H1 (cell line): ENCODE data around the gene SYNPO2L. TPM values are rescaled to one million over a fixed set of nuclear protein-coding genes. Genes with fewer than 3 reads are reported as not detected.

ENCODE experiments used
- CTCF ChIA-PET: fragments of 300-600 bp; sonication (Branson Sonifier 250); formaldehyde crosslinking; loops from one replicate; lab custom pipeline; 2021; ENCODE audit not compliant: partially characterized antibody; lab: Charles Lee
- POLR2A ChIA-PET: fragments of 300-600 bp; sonication (Branson Sonifier 250); formaldehyde crosslinking; loops from one replicate; lab custom pipeline; 2021; ENCODE audit warnings: inconsistent platforms; ENCODE audit not compliant: partially characterized antibody; lab: Charles Lee
- DNase-seq, 2 experiments: peaks; one replicate each; pipeline versions ENCODE4 v3.0.0 to v3.0.0-alpha.2; 2010 to 2022; ENCODE audit warnings: low spot score in 2 of 2, low read depth in 1 of 2, mixed read lengths in 1 of 2
- FAIRE-seq: peaks from 2 replicates; lab custom pipeline; 2011; peaks lifted over from hg19 to GRCh38; lab: Jason Lieb, UNC
- H2AFZ ChIP-seq: 2 replicates; pipeline ENCODE4 v1.8.1; 2012; ENCODE audit warnings: low read length, inconsistent platforms
- H2AK5ac ChIP-seq: 2 replicates; pipeline ENCODE4 v1.6.1; 2013; ENCODE audit warnings: low read depth, low read length
- H2BK120ac ChIP-seq: replicated peaks from 2 replicates; pipeline ENCODE3; 2013; ENCODE audit warnings: low read depth, low read length, inconsistent platforms
- H2BK12ac ChIP-seq: 2 replicates; pipeline ENCODE4 v1.6.1; 2013; ENCODE audit warnings: low read depth, low read length
- H2BK15ac ChIP-seq: 2 replicates; pipeline ENCODE4 v1.6.1; 2013; ENCODE audit warnings: low read length
- H2BK20ac ChIP-seq: 2 replicates; pipeline ENCODE4 v1.6.1; 2013; ENCODE audit warnings: low read length
- H2BK5ac ChIP-seq: 2 replicates; pipeline ENCODE4 v1.6.1; 2013; ENCODE audit warnings: low read depth, low read length
- H3K14ac ChIP-seq: 2 replicates; pipeline ENCODE4 v1.6.1; 2013; ENCODE audit warnings: inconsistent platforms; ENCODE audit not compliant: insufficient read length
- H3K18ac ChIP-seq: 2 replicates; pipeline ENCODE4 v1.6.1; 2013; ENCODE audit warnings: low read length; ENCODE audit errors: extremely low read depth
- H3K23ac ChIP-seq: 2 replicates; pipeline ENCODE4 v1.6.1; 2013; ENCODE audit warnings: inconsistent platforms; ENCODE audit not compliant: insufficient read length
- H3K23me2 ChIP-seq: 2 replicates; pipeline ENCODE4 v1.6.1; 2013; ENCODE audit warnings: low read depth, low read length
- H3K27ac ChIP-seq: 2 replicates; pipeline ENCODE4 v1.6.1; 2011; ENCODE audit warnings: low read depth, low read length, inconsistent platforms
- H3K27me3 ChIP-seq, 4 experiments: replicated peaks in 1 of 4; 1 replicate in 1 of 4; 2 replicates in 3 of 4; pipeline versions ENCODE4 v1.6.1 to v1.8.1; 2011 to 2013; ENCODE audit warnings: low read length in 3 of 4, mild to moderate bottlenecking in 3 of 4, inconsistent platforms in 2 of 4, mixed read lengths in 2 of 4, moderate library complexity in 1 of 4; ENCODE audit not compliant: control insufficient read depth in 3 of 4, insufficient read depth in 3 of 4; ENCODE audit errors: extremely low read depth in 1 of 4
- H3K36me3 ChIP-seq, 4 experiments: 2 replicates each; pipeline versions ENCODE4 v1.6.1 to v1.8.1; 2011 to 2013; ENCODE audit warnings: mild to moderate bottlenecking in 4 of 4, low read length in 3 of 4, moderate library complexity in 2 of 4, control low read depth in 1 of 4, inconsistent platforms in 1 of 4; ENCODE audit not compliant: insufficient read depth in 4 of 4, control insufficient read depth in 2 of 4
- H3K4ac ChIP-seq: replicated peaks from 2 replicates; pipeline ENCODE3; 2013; ENCODE audit warnings: low read length, low read depth, mixed read lengths, inconsistent platforms; ENCODE audit not compliant: insufficient read length
- H3K4me1 ChIP-seq, 4 experiments: replicated peaks in 1 of 4; 1 replicate in 1 of 4; 2 replicates in 3 of 4; pipeline versions ENCODE4 v1.6.1 to v1.8.1; 2011 to 2013; ENCODE audit warnings: low read length in 3 of 4, inconsistent platforms in 2 of 4, mixed read lengths in 1 of 4; ENCODE audit not compliant: insufficient read depth in 4 of 4, control insufficient read depth in 3 of 4
- H3K4me2 ChIP-seq, 2 experiments: 2 replicates each; pipeline versions ENCODE4 v1.6.1 to v1.8.1; 2011 to 2013; ENCODE audit warnings: low read depth in 2 of 2, low read length in 2 of 2, control low read depth in 1 of 2, inconsistent platforms in 1 of 2, mild to moderate bottlenecking in 1 of 2; ENCODE audit not compliant: insufficient read depth in 1 of 2
- H3K4me3 ChIP-seq, 4 experiments: fragments of 200-600, 300-600 bp in 1 of 4; sonication (generic), shearing (Covaris generic), sonication (Bioruptor Twin) in 1 of 4; 2 replicates each; pipeline versions ENCODE4 v1.5.1 to v1.8.1; 2011 to 2016; ENCODE audit warnings: low read length in 4 of 4, low read depth in 3 of 4, control low read depth in 2 of 4, inconsistent platforms in 2 of 4, mild to moderate bottlenecking in 2 of 4, mixed read lengths in 1 of 4, moderate library complexity in 1 of 4; ENCODE audit not compliant: insufficient read depth in 2 of 4; ENCODE audit errors: extremely low read depth in 1 of 4
- H3K56ac ChIP-seq: replicated peaks from 2 replicates; pipeline ENCODE3; 2013; ENCODE audit warnings: low read depth, mild to moderate bottlenecking, mixed read lengths, low read length, inconsistent platforms; ENCODE audit not compliant: insufficient read length
- H3K79me1 ChIP-seq: 2 replicates; pipeline ENCODE4 v1.6.1; 2013; ENCODE audit warnings: low read depth, low read length, control low read depth
- H3K79me2 ChIP-seq, 2 experiments: 2 replicates each; pipeline versions ENCODE4 v1.6.1 to v1.8.1; 2012 to 2013; ENCODE audit warnings: low read length in 2 of 2, mild to moderate bottlenecking in 2 of 2, inconsistent platforms in 1 of 2; ENCODE audit not compliant: insufficient read depth in 2 of 2, control insufficient read depth in 1 of 2
- H3K9ac ChIP-seq, 4 experiments: replicated peaks in 1 of 4; 1 replicate in 1 of 4; 2 replicates in 3 of 4; pipeline versions ENCODE4 v1.6.1 to v1.8.1; 2011 to 2013; ENCODE audit warnings: low read depth in 3 of 4, low read length in 3 of 4, control low read depth in 2 of 4, mild to moderate bottlenecking in 2 of 4, moderate library complexity in 2 of 4, inconsistent platforms in 1 of 4; ENCODE audit errors: extremely low read depth in 1 of 4
- H3K9me3 ChIP-seq, 2 experiments: 2 replicates each; pipeline versions ENCODE4 v1.6.1 to v1.8.1; 2012 to 2013; ENCODE audit warnings: mild to moderate bottlenecking in 2 of 2, moderate library complexity in 2 of 2, control low read depth in 1 of 2, inconsistent platforms in 1 of 2, low read depth in 1 of 2, low read length in 1 of 2, mixed read lengths in 1 of 2; ENCODE audit not compliant: insufficient read depth in 2 of 2
- H4K20me1 ChIP-seq, 2 experiments: replicated peaks in 1 of 2; 2 replicates each; pipeline versions ENCODE3 to v1.8.1; 2011 to 2013; ENCODE audit warnings: inconsistent platforms in 2 of 2, low read length in 2 of 2, mild to moderate bottlenecking in 1 of 2; ENCODE audit not compliant: insufficient read depth in 2 of 2, control insufficient read depth in 1 of 2
- H4K5ac ChIP-seq: 2 replicates; pipeline ENCODE4 v1.6.1; 2013; ENCODE audit warnings: low read length, low read depth, mixed read lengths, inconsistent platforms; ENCODE audit not compliant: insufficient read length
- H4K8ac ChIP-seq: 2 replicates; pipeline ENCODE4 v1.8.0; 2013; ENCODE audit warnings: mild to moderate bottlenecking, moderate library complexity, low read length, inconsistent platforms; ENCODE audit not compliant: insufficient read depth; ENCODE audit errors: extremely low read depth
- H4K91ac ChIP-seq: replicated peaks from 2 replicates; pipeline ENCODE3; 2013; ENCODE audit warnings: low read length, mixed read lengths, inconsistent platforms; ENCODE audit not compliant: insufficient read length
- ASH2L ChIP-seq: fragments of 200-600, 300-600 bp; sonication (generic); IDR thresholded peaks from one replicate; pipeline ENCODE4 v1.7.1; 2017; ENCODE audit warnings: low read length
- CBX5 ChIP-seq: fragments of 300-800, 300-1000 bp; sonication (generic); IDR thresholded peaks from 2 replicates; pipeline ENCODE4 v1.7.1; 2016; ENCODE audit warnings: antibody characterized with exemption, low read length, low read depth
- EP300 ChIP-seq, 2 experiments: IDR thresholded peaks; 1 replicate in 1 of 2; 2 replicates in 1 of 2; pipeline ENCODE4 v1.6.1; 2011 to 2012; ENCODE audit warnings: low read depth in 2 of 2, low read length in 2 of 2, mild to moderate bottlenecking in 2 of 2, borderline replicate concordance in 1 of 2, inconsistent platforms in 1 of 2, moderate library complexity in 1 of 2
- EZH2 ChIP-seq: fragments of 200-600 bp; sonication (generic); IDR thresholded peaks from 2 replicates; pipeline ENCODE4 v1.7.1; 2012; ENCODE audit warnings: low read depth, mild to moderate bottlenecking, moderate library complexity, low read length, inconsistent platforms; ENCODE audit not compliant: severe bottlenecking
- GABPA ChIP-seq: IDR thresholded peaks from 2 replicates; pipeline ENCODE4 v1.6.1; 2011; ENCODE audit warnings: mild to moderate bottlenecking, low read length, moderate library complexity, borderline replicate concordance; ENCODE audit not compliant: insufficient read depth
- HDAC6 ChIP-seq: IDR thresholded peaks from one replicate; pipeline ENCODE4 v1.7.1; 2012; ENCODE audit warnings: low read depth, mild to moderate bottlenecking, inconsistent platforms, low read length, moderate library complexity
- KDM4A ChIP-seq: IDR thresholded peaks from one replicate; pipeline ENCODE4 v1.7.1; 2012; ENCODE audit warnings: low read depth, mild to moderate bottlenecking, moderate library complexity, low read length, inconsistent platforms; ENCODE audit not compliant: severe bottlenecking
- PHF8 ChIP-seq: fragments of 200-600 bp; sonication (generic); conservative IDR thresholded peaks from 2 replicates; pipeline ENCODE4 v1.7.1; 2012; ENCODE audit warnings: low read depth, mild to moderate bottlenecking, inconsistent platforms, low read length, moderate library complexity
- SIRT6 ChIP-seq: IDR thresholded peaks from one replicate; pipeline ENCODE4 v1.7.1; 2012; ENCODE audit warnings: low read length, inconsistent platforms
- SP4 ChIP-seq: IDR thresholded peaks from 2 replicates; pipeline ENCODE4 v1.6.1; 2012; ENCODE audit warnings: low read length, inconsistent platforms
- SRF ChIP-seq: IDR thresholded peaks from 2 replicates; pipeline ENCODE4 v1.6.1; 2011; ENCODE audit warnings: mild to moderate bottlenecking, low read depth, low read length, moderate library complexity
- TAF7 ChIP-seq: optimal IDR thresholded peaks from 2 replicates; pipeline ENCODE3; 2011; ENCODE audit warnings: low read depth, mild to moderate bottlenecking, inconsistent platforms, low read length, moderate library complexity, borderline replicate concordance
- WGBS, 2 experiments: shearing (Covaris generic) in 1 of 2; methylation state at CpG; one replicate each; pipeline versions ENCODE4 v1.1.6 to v1.1.7; 2013 to 2015; ENCODE audit warnings: low lambda C conversion rate in 2 of 2, mixed read lengths in 2 of 2, inconsistent platforms in 1 of 2, low coverage in 1 of 2, missing lambda C conversion rate in 1 of 2; ENCODE audit not compliant: insufficient replicate concordance in 2 of 2, insufficient coverage in 1 of 2, insufficient read length in 1 of 2; ENCODE audit errors: extremely low coverage in 1 of 2, missing lambda C conversion rate in 1 of 2; 5-methylcytosine and 5-hydroxymethylcytosine counted together
- polyA plus RNA-seq, 7 experiments: library from polyadenylated mRNA; depleted of rRNA in 3 of 7; stranded (reverse) in 5 of 7; unstranded in 2 of 7; fragments of >200 nt in 5 of 7; fragments of 200-250 nt in 2 of 7; gene quantifications; 1 replicate in 5 of 7; 2 replicates in 1 of 7; 4 replicates in 1 of 7; pipeline versions ENCODE4 v1.2.1 to v1.2.3, GENCODE V29; 2011 to 2013; ENCODE audit warnings: missing spikeins in 2 of 7, mixed read lengths in 2 of 7
- total RNA-seq: library from RNA; stranded (reverse); fragmentation: NEBNext Ultra II Directional; extraction: Animal tissue kit (Norgen Biotek cat#: 25700); gene quantifications from 2 replicates; pipeline ENCODE4 v1.2.1, GENCODE V29; 2021
- TF ChIP-seq, protein P1 (sequence below): IDR thresholded peaks from 2 replicates; pipeline ENCODE4 v1.6.1; 2012; ENCODE audit warnings: inconsistent platforms

The SYNPO2L gene
- total and polyA plus RNA-seq, 2 of the 8 experiments (the other 6 are each of a cell fraction or from before 2014, with no cell fraction given): 0.05 to 0.19 TPM

DNA sequence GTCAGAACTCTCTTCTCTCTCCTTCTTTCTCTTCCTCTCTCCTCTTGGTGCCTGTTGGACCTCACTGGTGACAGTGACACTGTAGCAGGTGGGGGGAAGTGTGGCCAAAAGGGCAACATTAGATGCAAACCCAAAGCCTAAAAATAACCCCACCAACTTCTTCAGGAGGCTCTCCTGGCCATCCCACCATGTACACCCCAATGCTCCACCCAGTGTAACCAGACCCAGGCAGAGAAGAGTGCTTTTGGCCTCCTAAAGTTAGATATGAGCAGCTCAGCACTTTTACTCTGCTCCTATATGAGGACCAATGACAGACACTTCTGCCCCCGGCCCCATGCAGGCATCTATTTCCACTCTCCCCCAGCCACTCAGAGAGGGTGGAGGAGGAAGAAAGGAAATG lies 20.0 kb downstream of the SYNPO2L start:
- H3K4ac ChIP-seq: no peak overlapping the region
- H2AFZ ChIP-seq: no peak overlapping the region
- no peaks in the 10 kb centered on the region for H3K79me1 ChIP-seq
- no peak overlapping the region for H3K4me3 ChIP-seq
- H4K5ac ChIP-seq: no peak overlapping the region
- H3K4me2 ChIP-seq: no peak overlapping the region
- DNase-seq (no peak), FAIRE-seq (no peak)
- H3K36me3 ChIP-seq: no peaks in the 10 kb centered on the region
- CTCF ChIA-PET: interaction anchor here (3.6 kb wide), 1 partner anchor 8 kb away, joined by 24 read pairs; no protein-coding TSS in a partner anchor
- no peak overlapping the region for H2BK15ac ChIP-seq
- 83% methylated on average over 1 of the region's 1 CpG; no CpG with 5 or more reads in 1 of the 2 experiments for WGBS, 2 experiments
- no peaks in the 10 kb centered on the region for H3K27me3 ChIP-seq
- peaks cover 0 to 3% (median 0%) of the 10 kb centered on the region in 4 experiments; a peak in 3 of 7 replicates for H3K4me1 ChIP-seq
- no peak overlapping the region; the same call in 1 of the 2 replicates for H3K27ac ChIP-seq
- no peak overlapping the region for H2BK20ac ChIP-seq
- no peak overlapping the region for H2AK5ac ChIP-seq
- H3K18ac ChIP-seq: no peak overlapping the region
- POLR2A ChIA-PET: interaction anchor here (0.6 kb wide), 1 partner anchor 13 kb away, joined by 3 read pairs; no protein-coding TSS in a partner anchor
- H3K79me2 ChIP-seq: no peaks in the 10 kb centered on the region
- H3K23ac ChIP-seq: no peak overlapping the region
- no peaks in the 10 kb centered on the region for H3K9me3 ChIP-seq
- H4K8ac ChIP-seq: no peak overlapping the region
- no peak overlapping the region for H3K9ac ChIP-seq
- H3K56ac ChIP-seq: no peak overlapping the region
- no peak overlapping the region for H3K14ac ChIP-seq
- no peak overlapping the region for H2BK5ac ChIP-seq
- no peaks in the 10 kb centered on the region for H4K20me1 ChIP-seq
- H2BK12ac ChIP-seq: no peak overlapping the region
- H3K23me2 ChIP-seq: no peaks in the 10 kb centered on the region
- no peak overlapping the region for H4K91ac ChIP-seq
- TF ChIP-seq PHF8 (no peak), KDM4A (no peak), HDAC6 (no peak), SP4 (no peak), ASH2L (no peak), SIRT6 (no peak), GABPA (no peak), SRF (no peak), EP300 (IDR thresholded peaks at IDR 0.05; ENCODE audit: borderline replicate concordance in 1 of 2, low read depth in 2 of 2, low read length in 2 of 2) (no peak), TAF7 (no peak), CBX5 (no peak), EZH2 (no peak)
- TF ChIP-seq, protein P1, sequence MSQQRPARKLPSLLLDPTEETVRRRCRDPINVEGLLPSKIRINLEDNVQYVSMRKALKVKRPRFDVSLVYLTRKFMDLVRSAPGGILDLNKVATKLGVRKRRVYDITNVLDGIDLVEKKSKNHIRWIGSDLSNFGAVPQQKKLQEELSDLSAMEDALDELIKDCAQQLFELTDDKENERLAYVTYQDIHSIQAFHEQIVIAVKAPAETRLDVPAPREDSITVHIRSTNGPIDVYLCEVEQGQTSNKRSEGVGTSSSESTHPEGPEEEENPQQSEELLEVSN: no peak
- no peak overlapping the region for H2BK120ac ChIP-seq
